ENCODE measurements around the gene ADRA2B.

DNA sequence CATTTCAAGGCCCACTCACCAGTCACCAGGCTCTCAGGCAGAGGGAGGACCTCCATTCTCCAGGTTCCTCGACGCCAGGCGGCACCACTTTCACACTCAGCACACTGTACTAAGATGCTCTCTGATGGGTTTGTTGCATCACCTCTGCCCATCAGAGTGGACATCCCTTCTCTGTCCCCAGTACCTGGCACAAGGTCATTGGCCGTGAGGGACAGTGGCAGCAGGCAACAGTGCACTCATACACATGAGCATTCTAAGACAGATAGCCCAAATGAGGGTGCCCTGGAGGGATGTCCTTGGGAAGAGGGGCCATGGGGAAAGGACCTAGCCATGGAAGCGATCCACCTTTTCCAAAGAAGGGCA lies 3.0 kb upstream of the ADRA2B start:
- TF ChIP-seq, protein P1, sequence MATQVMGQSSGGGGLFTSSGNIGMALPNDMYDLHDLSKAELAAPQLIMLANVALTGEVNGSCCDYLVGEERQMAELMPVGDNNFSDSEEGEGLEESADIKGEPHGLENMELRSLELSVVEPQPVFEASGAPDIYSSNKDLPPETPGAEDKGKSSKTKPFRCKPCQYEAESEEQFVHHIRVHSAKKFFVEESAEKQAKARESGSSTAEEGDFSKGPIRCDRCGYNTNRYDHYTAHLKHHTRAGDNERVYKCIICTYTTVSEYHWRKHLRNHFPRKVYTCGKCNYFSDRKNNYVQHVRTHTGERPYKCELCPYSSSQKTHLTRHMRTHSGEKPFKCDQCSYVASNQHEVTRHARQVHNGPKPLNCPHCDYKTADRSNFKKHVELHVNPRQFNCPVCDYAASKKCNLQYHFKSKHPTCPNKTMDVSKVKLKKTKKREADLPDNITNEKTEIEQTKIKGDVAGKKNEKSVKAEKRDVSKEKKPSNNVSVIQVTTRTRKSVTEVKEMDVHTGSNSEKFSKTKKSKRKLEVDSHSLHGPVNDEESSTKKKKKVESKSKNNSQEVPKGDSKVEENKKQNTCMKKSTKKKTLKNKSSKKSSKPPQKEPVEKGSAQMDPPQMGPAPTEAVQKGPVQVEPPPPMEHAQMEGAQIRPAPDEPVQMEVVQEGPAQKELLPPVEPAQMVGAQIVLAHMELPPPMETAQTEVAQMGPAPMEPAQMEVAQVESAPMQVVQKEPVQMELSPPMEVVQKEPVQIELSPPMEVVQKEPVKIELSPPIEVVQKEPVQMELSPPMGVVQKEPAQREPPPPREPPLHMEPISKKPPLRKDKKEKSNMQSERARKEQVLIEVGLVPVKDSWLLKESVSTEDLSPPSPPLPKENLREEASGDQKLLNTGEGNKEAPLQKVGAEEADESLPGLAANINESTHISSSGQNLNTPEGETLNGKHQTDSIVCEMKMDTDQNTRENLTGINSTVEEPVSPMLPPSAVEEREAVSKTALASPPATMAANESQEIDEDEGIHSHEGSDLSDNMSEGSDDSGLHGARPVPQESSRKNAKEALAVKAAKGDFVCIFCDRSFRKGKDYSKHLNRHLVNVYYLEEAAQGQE (IDR thresholded peaks at IDR 0.05; ENCODE audit: insufficient read depth in 1 of 2, low read depth in 2 of 2, low read length in 2 of 2) = no peak
- no peak for TF ChIP-seq POLR2AphosphoS5 (IDR thresholded peaks at IDR 0.05; ENCODE audit: low read depth, low read length)
- TF ChIP-seq SIN3A (IDR thresholded peaks at IDR 0.05; ENCODE audit: borderline replicate concordance, insufficient read depth, low read length) = no peak
- TF ChIP-seq TAF1 (IDR thresholded peaks at IDR 0.05; ENCODE audit: borderline replicate concordance, insufficient read depth, low read length) = no peak

Measured in PFSK-1 (cell line).